ENCODE data around the gene CAMSAP2.

Gene CAMSAP2

GRCh38 chr1:200836213-200836612 lies 97.5 kb downstream of the CAMSAP2 start:
- H3K4me2 ChIP-seq (ENCODE audit: low read depth, low read length), result no peak overlapping the region
- H4K20me1 ChIP-seq (ENCODE audit: insufficient read depth, low read length), result no peaks in the 10 kb centered on the region
- TF ChIP-seq CTCF (IDR thresholded peaks at IDR 0.05; ENCODE audit: low read length), result no peak
- TF ChIP-seq EZH2 (optimal IDR thresholded peaks at IDR 0.05; ENCODE audit: low read depth, low read length), result no peak
- TF ChIP-seq EZH2phosphoT487 (IDR thresholded peaks at IDR 0.05; ENCODE audit: low read length), result no peak

GRCh38 chr1:200837931-200838571 lies 99.4 kb downstream of the CAMSAP2 start:
- Histone ChIP-seq H3K9me3 (replicated peaks; ENCODE audit: insufficient read depth, low read length) (no peaks in the 10 kb centered on the region), H3K27me3 (replicated peaks; ENCODE audit: insufficient read depth, low read length) (no peaks in the 10 kb centered on the region), H3K4me3 (ENCODE audit: low read length) (no peak overlapping the region), H3K9ac (ENCODE audit: low read length) (no peak overlapping the region), H3K4me1 (ENCODE audit: low read length) (no peaks in the 10 kb centered on the region), H3K79me2 (ENCODE audit: low read length) (no peaks in the 10 kb centered on the region), H2AFZ (ENCODE audit: low read length) (no peak overlapping the region), H3K27ac (ENCODE audit: low read length) (no peak overlapping the region), H3K4me2 (ENCODE audit: low read depth, low read length) (no peak overlapping the region), H3K9me2 (replicated peaks; ENCODE audit: insufficient read depth, low read length) (no peaks in the 10 kb centered on the region), H4K20me1 (ENCODE audit: insufficient read depth, low read length) (no peaks in the 10 kb centered on the region), H3F3A (ENCODE audit: insufficient read depth, low read length) (no peaks in the 10 kb centered on the region), H3K36me3 (replicated peaks; ENCODE audit: insufficient read depth, low read length) (no peaks in the 10 kb centered on the region)
- no peak for TF ChIP-seq EZH2phosphoT487 (IDR thresholded peaks at IDR 0.05; ENCODE audit: low read length)
- TF ChIP-seq CTCF (IDR thresholded peaks at IDR 0.05; ENCODE audit: low read length), result peak; percentile 66
- DNase-seq, result peak; percentile 58

More at GRCh38 chr1:200836213-200836612, 97.5 kb downstream of the CAMSAP2 start:
- H3K27ac ChIP-seq (ENCODE audit: low read length), result no peak overlapping the region
- H3K9me2 ChIP-seq (replicated peaks; ENCODE audit: insufficient read depth, low read length), result no peaks in the 10 kb centered on the region
- no peaks in the 10 kb centered on the region for H3K4me1 ChIP-seq (ENCODE audit: low read length)
- no peak overlapping the region for H2AFZ ChIP-seq (ENCODE audit: low read length)
- no peaks in the 10 kb centered on the region for H3F3A ChIP-seq (ENCODE audit: insufficient read depth, low read length)
- no peak overlapping the region for H3K9ac ChIP-seq (ENCODE audit: low read length)
- no peak for DNase-seq
- no peaks in the 10 kb centered on the region for H3K27me3 ChIP-seq (replicated peaks; ENCODE audit: insufficient read depth, low read length)
- H3K4me3 ChIP-seq (ENCODE audit: low read length), result no peak overlapping the region
- H3K36me3 ChIP-seq (replicated peaks; ENCODE audit: insufficient read depth, low read length), result no peaks in the 10 kb centered on the region
- no peaks in the 10 kb centered on the region for H3K9me3 ChIP-seq (replicated peaks; ENCODE audit: insufficient read depth, low read length)
- no peaks in the 10 kb centered on the region for H3K79me2 ChIP-seq (ENCODE audit: low read length)

GRCh38 chr1:200838676-200839445 lies 100.2 kb downstream of the CAMSAP2 start:
- Histone ChIP-seq H3K9ac (ENCODE audit: low read length) (no peak overlapping the region), H3K9me3 (replicated peaks; ENCODE audit: insufficient read depth, low read length) (no peaks in the 10 kb centered on the region), H4K20me1 (ENCODE audit: insufficient read depth, low read length) (no peaks in the 10 kb centered on the region), H3K27ac (ENCODE audit: low read length) (no peak overlapping the region), H3K4me1 (ENCODE audit: low read length) (no peaks in the 10 kb centered on the region), H3F3A (ENCODE audit: insufficient read depth, low read length) (no peaks in the 10 kb centered on the region), H3K79me2 (ENCODE audit: low read length) (no peaks in the 10 kb centered on the region), H2AFZ (ENCODE audit: low read length) (no peak overlapping the region), H3K27me3 (replicated peaks; ENCODE audit: insufficient read depth, low read length) (no peaks in the 10 kb centered on the region), H3K4me3 (ENCODE audit: low read length) (no peak overlapping the region), H3K36me3 (replicated peaks; ENCODE audit: insufficient read depth, low read length) (no peaks in the 10 kb centered on the region), H3K9me2 (replicated peaks; ENCODE audit: insufficient read depth, low read length) (no peaks in the 10 kb centered on the region), H3K4me2 (ENCODE audit: low read depth, low read length) (no peak overlapping the region)
- no peak for DNase-seq
- TF ChIP-seq EZH2phosphoT487 (IDR thresholded peaks at IDR 0.05; ENCODE audit: low read length) (no peak), EZH2 (optimal IDR thresholded peaks at IDR 0.05; ENCODE audit: low read depth, low read length) (no peak), CTCF (IDR thresholded peaks at IDR 0.05; ENCODE audit: low read length) (no peak)
